Chondrocyte (in vitro differentiated cells): Measurements from ENCODE around the gene LAMTOR5. TPM values are rescaled to one million over a fixed set of nuclear protein-coding genes. Genes with fewer than 3 reads are reported as not detected.

Source experiments
- DNase-seq: peaks from one replicate; pipeline ENCODE4 v3.0.0; 2021; ENCODE audit warnings: mixed read lengths, low spot score
- H3K27ac Mint-ChIP-seq: one replicate; pipeline ENCODE4 v1.8.0; 2021; ENCODE audit warnings: mild to moderate bottlenecking, moderate library complexity, mixed read lengths; ENCODE audit not compliant: unreplicated experiment
- H3K27me3 Mint-ChIP-seq: 2 replicates; pipeline ENCODE4 v1.8.0; 2021; ENCODE audit warnings: low read depth, mixed read lengths
- H3K36me3 Mint-ChIP-seq: 2 replicates; pipeline ENCODE4 v1.8.0; 2021; ENCODE audit warnings: low read depth, mixed read lengths
- H3K4me1 Mint-ChIP-seq: 2 replicates; pipeline ENCODE4 v1.8.0; 2021; ENCODE audit warnings: low read depth, mild to moderate bottlenecking, mixed read lengths
- H3K4me3 Mint-ChIP-seq: one replicate; pipeline ENCODE4 v1.8.0; 2021; ENCODE audit warnings: mild to moderate bottlenecking, moderate library complexity, mixed read lengths; ENCODE audit not compliant: unreplicated experiment
- H3K9me3 Mint-ChIP-seq: 2 replicates; pipeline ENCODE4 v1.8.0; 2021; ENCODE audit warnings: low read depth, mixed read lengths
- total RNA-seq: library from RNA; stranded (reverse); gene quantifications from 3 replicates; pipeline ENCODE4 v1.2.1, GENCODE V29; 2021
- TF ChIP-seq, protein P1 (sequence below): fragments of 200-600 bp; sonication (generic); IDR thresholded peaks from 2 replicates; pipeline ENCODE4 v1.5.0; 2021; ENCODE audit warnings: antibody characterized with exemption, mild to moderate bottlenecking, moderate library complexity

LAMTOR5 gene
- total RNA-seq, 1 donor from 2014 or later: 97.1 TPM

DNA sequence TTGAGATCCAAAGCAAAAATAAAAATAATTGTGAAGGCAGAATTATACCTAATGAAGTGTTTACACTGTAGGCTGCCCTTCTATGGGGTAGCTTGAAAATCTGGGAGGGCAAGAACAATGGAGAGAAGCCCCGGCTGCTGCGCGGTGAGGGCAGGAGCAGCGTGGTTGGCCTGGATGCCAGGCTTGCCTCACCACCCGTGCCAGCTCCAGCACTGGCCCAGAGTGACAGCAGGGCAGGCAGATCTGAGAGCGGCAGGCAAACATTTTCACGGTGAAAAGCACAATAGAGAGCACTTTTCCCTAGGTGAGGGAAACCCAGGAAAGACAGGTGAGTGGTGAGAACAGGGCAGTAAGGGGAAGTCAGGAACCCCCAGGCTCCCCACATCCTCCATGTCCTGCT, 44.8 kb upstream of the LAMTOR5 start:
- Mint-ChIP-seq H3K27ac (no peak overlapping the region), H3K27me3 (peaks cover 64% of the 10 kb centered on the region), H3K4me3 (no peak overlapping the region), H3K9me3 (no peaks in the 10 kb centered on the region), H3K4me1 (no peaks in the 10 kb centered on the region), H3K36me3 (no peaks in the 10 kb centered on the region)
- no peak for DNase-seq
- TF ChIP-seq, protein P1, sequence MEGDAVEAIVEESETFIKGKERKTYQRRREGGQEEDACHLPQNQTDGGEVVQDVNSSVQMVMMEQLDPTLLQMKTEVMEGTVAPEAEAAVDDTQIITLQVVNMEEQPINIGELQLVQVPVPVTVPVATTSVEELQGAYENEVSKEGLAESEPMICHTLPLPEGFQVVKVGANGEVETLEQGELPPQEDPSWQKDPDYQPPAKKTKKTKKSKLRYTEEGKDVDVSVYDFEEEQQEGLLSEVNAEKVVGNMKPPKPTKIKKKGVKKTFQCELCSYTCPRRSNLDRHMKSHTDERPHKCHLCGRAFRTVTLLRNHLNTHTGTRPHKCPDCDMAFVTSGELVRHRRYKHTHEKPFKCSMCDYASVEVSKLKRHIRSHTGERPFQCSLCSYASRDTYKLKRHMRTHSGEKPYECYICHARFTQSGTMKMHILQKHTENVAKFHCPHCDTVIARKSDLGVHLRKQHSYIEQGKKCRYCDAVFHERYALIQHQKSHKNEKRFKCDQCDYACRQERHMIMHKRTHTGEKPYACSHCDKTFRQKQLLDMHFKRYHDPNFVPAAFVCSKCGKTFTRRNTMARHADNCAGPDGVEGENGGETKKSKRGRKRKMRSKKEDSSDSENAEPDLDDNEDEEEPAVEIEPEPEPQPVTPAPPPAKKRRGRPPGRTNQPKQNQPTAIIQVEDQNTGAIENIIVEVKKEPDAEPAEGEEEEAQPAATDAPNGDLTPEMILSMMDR: no peak

DNA sequence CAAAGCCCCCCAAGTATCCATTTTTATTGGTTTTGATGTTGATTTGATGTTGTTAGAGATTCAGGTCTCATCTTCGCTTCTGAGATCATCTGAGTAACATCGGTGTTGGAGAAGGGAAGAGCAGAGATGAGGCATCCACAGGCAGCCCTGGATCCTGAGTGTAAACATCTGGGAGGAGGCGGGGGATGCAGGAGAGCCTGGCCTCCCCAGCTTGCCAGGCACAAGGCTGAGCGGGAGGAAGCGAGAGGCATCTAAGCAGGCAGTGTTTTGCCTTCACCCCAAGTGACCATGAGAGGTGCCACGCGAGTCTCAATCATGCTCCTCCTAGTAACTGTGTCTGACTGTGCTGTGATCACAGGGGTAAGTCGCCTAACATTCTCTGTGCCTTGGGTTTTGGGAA, 43.4 kb upstream of the LAMTOR5 start, which contains the start of gene PROK1:
TSS of gene PROK1 (plus strand) at position 221 of the 400 bp plus-strand sequence. CDS start at position 289, 68 bp downstream.
- peaks cover 68% of the 10 kb centered on the region for H3K27me3 Mint-ChIP-seq
- TF ChIP-seq, protein P1: no peak
- no peak for DNase-seq
- no peak within 1 kb of the TSS for H3K27ac Mint-ChIP-seq
- no peak within 1 kb of the TSS for H3K4me3 Mint-ChIP-seq
- no peaks in the 10 kb centered on the region for H3K36me3 Mint-ChIP-seq
- no peaks in the 10 kb centered on the region for H3K9me3 Mint-ChIP-seq
- H3K4me1 Mint-ChIP-seq: no peaks in the 10 kb centered on the region

DNA sequence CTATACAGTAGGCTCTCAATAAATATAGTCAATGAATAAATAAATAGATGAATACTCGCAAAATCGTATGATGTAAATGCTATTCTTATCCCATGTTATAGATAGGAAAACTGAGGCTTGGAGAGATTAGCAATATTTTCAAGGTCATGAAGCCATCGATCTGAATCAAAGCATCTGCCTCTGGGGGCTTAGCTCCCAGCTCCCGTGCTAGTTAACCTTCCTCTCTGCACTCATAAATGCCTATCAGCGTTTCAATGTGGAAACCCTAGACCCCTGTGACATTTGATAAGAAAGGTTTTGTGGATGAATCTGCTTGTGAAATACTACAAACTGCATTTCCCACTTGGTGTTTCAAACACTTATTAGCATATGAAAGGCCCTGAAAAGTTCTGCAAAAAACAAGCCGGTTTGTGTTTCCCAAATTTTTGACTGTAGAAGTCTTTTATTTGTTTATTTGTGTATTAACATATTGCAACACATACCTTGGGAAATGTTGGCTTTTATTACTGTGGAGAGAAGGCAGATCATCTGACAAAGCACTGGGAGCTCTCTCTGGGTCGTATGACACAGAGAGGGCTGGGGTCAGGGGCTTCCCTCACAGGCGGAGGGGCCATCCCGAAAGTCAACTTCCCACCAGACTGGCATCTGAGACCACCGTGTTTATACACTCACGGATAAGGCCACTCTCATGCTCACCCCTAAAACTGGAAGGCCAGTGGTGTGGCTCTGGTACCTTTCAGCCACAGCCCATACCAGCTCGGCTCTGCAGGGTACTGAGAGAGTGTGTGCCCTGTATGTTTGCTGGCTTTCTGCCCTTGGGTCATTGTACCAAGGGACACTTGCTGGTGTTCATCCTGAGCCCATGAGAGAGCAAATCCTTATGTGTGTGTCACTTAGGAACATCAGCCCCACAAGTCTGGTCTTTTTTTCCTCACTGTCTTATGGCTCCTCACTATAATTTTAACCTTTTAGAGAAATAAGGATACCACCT, 42.5 kb upstream of the LAMTOR5 start:
- Mint-ChIP-seq H3K4me1 (no peaks in the 10 kb centered on the region), H3K4me3 (no peak overlapping the region), H3K36me3 (no peaks in the 10 kb centered on the region), H3K9me3 (no peaks in the 10 kb centered on the region), H3K27me3 (peaks cover 66% of the 10 kb centered on the region), H3K27ac (no peak overlapping the region)
- no peak for DNase-seq
- TF ChIP-seq, protein P1: no peak

DNA sequence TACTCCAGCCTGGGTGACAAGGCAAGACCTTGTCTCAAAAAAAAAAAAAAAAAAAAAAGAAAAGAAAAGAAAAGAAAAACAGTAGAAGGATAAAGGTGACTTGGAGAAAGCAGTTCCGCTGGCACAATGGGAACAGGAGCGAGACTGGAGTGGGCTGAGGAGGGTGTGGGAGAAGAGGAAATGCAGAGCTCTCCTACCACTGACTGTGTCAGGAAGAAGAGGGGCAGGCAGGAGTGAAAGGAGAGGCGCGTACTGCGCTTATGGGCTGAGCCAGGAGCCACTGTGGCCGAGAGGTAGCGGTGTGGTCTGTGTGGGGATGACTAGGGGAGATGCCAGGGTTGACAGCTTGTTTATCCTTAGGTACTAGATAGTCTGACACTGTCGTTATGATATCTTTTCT, 37.1 kb upstream of the LAMTOR5 start:
- no peaks in the 10 kb centered on the region for H3K9me3 Mint-ChIP-seq
- no peak overlapping the region for H3K27ac Mint-ChIP-seq
- TF ChIP-seq, protein P1: no peak
- no peaks in the 10 kb centered on the region for H3K4me1 Mint-ChIP-seq
- no peaks in the 10 kb centered on the region for H3K36me3 Mint-ChIP-seq
- no peak overlapping the region for H3K4me3 Mint-ChIP-seq
- H3K27me3 Mint-ChIP-seq: peaks cover 38% of the 10 kb centered on the region
- DNase-seq: no peak

DNA sequence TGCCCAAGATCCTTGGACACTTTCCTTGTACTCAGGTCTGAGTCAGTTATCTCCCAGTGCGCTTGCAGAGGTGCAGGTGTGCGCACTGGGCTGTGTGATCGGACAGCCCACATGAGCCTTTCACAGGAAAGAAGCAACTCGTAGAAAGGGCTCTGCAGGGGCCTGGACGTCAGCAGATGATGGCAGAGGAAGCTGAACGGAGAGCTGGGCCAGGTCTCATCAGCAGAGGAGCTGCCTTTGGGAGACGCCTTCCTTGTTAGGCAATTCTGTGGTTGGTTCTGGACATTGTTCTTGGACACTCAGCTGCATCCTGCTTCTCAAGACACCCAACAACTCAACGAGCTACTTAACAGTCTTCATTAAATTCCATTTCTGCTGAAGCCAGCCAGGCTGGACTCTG, 36.0 kb upstream of the LAMTOR5 start:
- Mint-ChIP-seq H3K9me3 (no peaks in the 10 kb centered on the region), H3K27ac (no peak overlapping the region), H3K36me3 (no peaks in the 10 kb centered on the region), H3K4me1 (no peaks in the 10 kb centered on the region), H3K4me3 (no peak overlapping the region), H3K27me3 (peaks cover 28% of the 10 kb centered on the region)
- no peak for DNase-seq
- TF ChIP-seq, protein P1: no peak
